ENCODE data around the gene SUN5.

DNA sequence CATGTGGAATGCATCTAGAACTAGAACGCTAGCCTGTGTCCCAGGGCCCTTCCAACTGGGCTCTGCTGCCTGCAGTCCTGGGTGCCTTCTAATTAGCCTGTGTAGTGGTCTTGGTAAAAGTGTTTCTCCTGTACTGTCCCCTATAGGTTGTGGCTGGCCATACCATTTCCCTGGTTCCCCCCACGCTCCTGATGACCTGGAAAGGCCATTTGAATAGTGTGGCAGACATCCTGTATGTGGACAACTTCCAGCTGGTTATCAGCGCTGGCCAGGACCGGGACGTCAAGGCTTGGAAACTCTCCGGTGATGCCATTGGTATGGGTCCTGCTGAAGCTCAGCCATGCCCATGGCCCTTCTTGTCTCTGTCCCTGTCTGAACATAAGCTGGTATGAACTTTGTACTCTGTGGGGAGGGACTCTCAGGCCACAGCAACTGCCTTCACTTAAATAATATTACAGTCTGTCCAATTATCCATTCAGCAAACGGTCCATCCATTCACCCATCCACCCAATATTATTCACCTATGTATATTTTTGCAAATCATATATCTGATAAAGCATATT lies 60.7 kb downstream of the SUN5 start:
- TF ChIP-seq POLR2AphosphoS5 (IDR thresholded peaks at IDR 0.05) (no peak), POLR2A (IDR thresholded peaks at IDR 0.05) (no peak)

Data from breast epithelium (tissue), 3 donors.